ENCODE data around the gene SLC27A5. TPM values are rescaled to one million over a fixed set of nuclear protein-coding genes. Genes with fewer than 3 reads are reported as not detected.

Gene SLC27A5
- total RNA-seq, 3 donors from 2014 or later (not counting 1 experiment from before 2014, with no cell fraction given) = 4.6 to 7.0 (median 4.7) TPM

DNA sequence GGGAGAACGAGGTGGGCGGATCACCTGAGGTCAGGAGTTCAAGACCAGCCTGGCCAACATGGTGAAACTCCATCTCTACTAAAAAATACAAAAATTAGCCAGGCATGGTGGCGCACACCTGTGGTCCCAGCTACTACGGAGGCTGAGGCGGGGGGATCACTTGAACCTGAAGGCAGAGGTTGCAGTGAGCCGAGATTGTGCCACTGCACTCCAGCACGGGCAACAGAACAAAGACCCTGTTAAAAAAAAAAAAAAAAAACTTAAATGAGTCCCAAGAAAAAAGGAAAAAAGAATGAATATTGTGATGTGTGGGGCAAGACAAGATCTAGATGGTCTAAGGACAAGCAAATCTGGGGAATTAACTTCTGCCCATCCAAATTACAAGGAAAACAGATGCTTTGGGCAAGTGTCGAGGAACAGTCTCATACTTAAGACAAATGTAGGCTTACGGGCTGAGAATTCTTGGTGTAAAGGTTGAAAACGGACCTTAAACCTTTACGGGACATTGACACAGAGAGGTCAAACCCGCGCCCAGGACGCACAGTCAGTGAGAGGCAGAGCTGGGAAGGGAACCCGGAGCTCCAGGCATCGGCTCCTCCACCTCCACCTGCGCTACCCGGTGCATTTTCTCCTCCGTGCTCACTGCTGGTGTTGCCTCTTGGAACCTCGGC lies 45.6 kb downstream of the SLC27A5 start:
- 41% methylated on average over 20 of the region's 20 CpGs for WGBS (ENCODE audit: insufficient coverage)
- ATAC-seq (peak in 2 of 3 donors; percentile 2 to 3), DNase-seq (no peak)
- peak overlapping the region; percentile 89 for H3K4me3 Mint-ChIP-seq
- TF ChIP-seq, protein P1, sequence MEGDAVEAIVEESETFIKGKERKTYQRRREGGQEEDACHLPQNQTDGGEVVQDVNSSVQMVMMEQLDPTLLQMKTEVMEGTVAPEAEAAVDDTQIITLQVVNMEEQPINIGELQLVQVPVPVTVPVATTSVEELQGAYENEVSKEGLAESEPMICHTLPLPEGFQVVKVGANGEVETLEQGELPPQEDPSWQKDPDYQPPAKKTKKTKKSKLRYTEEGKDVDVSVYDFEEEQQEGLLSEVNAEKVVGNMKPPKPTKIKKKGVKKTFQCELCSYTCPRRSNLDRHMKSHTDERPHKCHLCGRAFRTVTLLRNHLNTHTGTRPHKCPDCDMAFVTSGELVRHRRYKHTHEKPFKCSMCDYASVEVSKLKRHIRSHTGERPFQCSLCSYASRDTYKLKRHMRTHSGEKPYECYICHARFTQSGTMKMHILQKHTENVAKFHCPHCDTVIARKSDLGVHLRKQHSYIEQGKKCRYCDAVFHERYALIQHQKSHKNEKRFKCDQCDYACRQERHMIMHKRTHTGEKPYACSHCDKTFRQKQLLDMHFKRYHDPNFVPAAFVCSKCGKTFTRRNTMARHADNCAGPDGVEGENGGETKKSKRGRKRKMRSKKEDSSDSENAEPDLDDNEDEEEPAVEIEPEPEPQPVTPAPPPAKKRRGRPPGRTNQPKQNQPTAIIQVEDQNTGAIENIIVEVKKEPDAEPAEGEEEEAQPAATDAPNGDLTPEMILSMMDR (IDR thresholded peaks at IDR 0.05) = no peak
- peaks cover 8% of the 10 kb centered on the region for H3K36me3 ChIP-seq (ENCODE audit: control insufficient read depth, insufficient read depth, low read length)
- H3K4me3 ChIP-seq (ENCODE audit: low read length) = peak overlapping the region; percentile 58
- no peaks in the 10 kb centered on the region for H3K9me3 ChIP-seq (ENCODE audit: control insufficient read depth, insufficient read depth, low read length)
- H3K27me3 ChIP-seq (ENCODE audit: control insufficient read depth, insufficient read depth, low read length) = no peaks in the 10 kb centered on the region
- intact Hi-C loops (cut with micrococcal nuclease) = loop anchor here (1.0 to 2.0 kb wide), 3 partner anchors 15 to 85 kb away; partner anchors contain the start of genes ZNF132, ZNF324B and ZNF837
- H3K36me3 Mint-ChIP-seq = no peaks in the 10 kb centered on the region
- H3K9me3 Mint-ChIP-seq = no peaks in the 10 kb centered on the region
- H3K4me1 Mint-ChIP-seq = peaks cover 16 to 21% of the 10 kb centered on the region in 2 donors
- H3K27ac ChIP-seq (ENCODE audit: low read length) = no peak overlapping the region
- no peaks in the 10 kb centered on the region for H3K27me3 Mint-ChIP-seq (ENCODE audit: low read depth in 2 of 2)
- H3K4me1 ChIP-seq (ENCODE audit: control insufficient read depth, insufficient read depth, low read length) = peaks cover 18% of the 10 kb centered on the region
- H3K27ac Mint-ChIP-seq = peak overlapping the region; percentile 84 to 92

DNA sequence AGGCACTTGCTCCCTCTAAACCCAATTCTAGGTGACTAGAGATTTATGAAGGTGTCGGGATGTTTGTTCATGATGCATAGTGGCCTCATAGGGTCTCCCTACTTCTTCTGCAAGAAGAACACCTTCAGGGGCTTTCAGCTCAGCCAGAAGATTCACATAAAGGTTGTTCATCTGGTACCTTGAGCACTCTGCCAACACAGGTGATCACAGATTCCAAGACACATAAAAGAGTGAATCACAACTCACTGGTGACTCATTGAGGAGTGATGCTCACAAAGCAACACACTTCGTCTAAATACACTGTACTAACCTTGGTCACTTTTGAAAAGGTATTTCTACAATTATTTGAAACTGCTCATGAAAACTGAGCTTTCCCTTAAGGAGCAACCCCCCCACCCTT lies 51.8 kb downstream of the SLC27A5 start:
- H3K27me3 ChIP-seq (ENCODE audit: control insufficient read depth, insufficient read depth, low read length) = no peaks in the 10 kb centered on the region
- no peak overlapping the region for H3K4me3 Mint-ChIP-seq
- H3K27ac ChIP-seq (ENCODE audit: low read length) = no peak overlapping the region
- TF ChIP-seq, protein P1 (IDR thresholded peaks at IDR 0.05) = no peak
- H3K27me3 Mint-ChIP-seq (ENCODE audit: low read depth in 2 of 2) = no peaks in the 10 kb centered on the region
- H3K36me3 Mint-ChIP-seq = no peaks in the 10 kb centered on the region
- H3K4me1 Mint-ChIP-seq = no peaks in the 10 kb centered on the region
- H3K4me3 ChIP-seq (ENCODE audit: low read length) = no peak overlapping the region
- peak overlapping the region in 1 of 2 donors; percentile 13 for H3K27ac Mint-ChIP-seq
- DNase-seq = no peak
- intact Hi-C loops (cut with micrococcal nuclease) = no loop called here
- no peak for ATAC-seq
- no peaks in the 10 kb centered on the region for H3K9me3 ChIP-seq (ENCODE audit: control insufficient read depth, insufficient read depth, low read length)
- H3K4me1 ChIP-seq (ENCODE audit: control insufficient read depth, insufficient read depth, low read length) = no peaks in the 10 kb centered on the region
- H3K36me3 ChIP-seq (ENCODE audit: control insufficient read depth, insufficient read depth, low read length) = peaks cover 2% of the 10 kb centered on the region
- H3K9me3 Mint-ChIP-seq = no peaks in the 10 kb centered on the region
- WGBS (ENCODE audit: insufficient coverage) = 77% methylated on average over 2 of the region's 2 CpGs

DNA sequence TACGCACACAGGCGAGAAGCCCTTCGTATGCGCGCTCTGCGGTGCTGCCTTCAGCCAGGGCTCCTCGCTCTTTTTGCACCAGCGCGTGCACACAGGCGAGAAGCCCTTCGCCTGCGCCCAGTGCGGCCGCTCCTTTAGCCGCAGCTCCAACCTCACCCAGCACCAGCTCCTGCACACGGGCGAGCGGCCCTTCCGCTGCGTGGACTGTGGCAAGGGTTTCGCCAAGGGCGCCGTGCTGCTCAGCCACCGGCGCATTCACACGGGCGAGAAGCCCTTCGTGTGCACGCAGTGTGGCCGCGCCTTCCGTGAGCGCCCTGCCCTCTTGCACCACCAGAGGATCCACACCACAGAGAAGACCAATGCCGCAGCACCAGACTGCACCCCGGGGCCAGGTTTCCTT lies 55.7 kb downstream of the SLC27A5 start:
- Histone ChIP-seq H3K27ac (ENCODE audit: low read length) (no peak overlapping the region), H3K27me3 (ENCODE audit: control insufficient read depth, insufficient read depth, low read length) (no peaks in the 10 kb centered on the region), H3K4me1 (ENCODE audit: control insufficient read depth, insufficient read depth, low read length) (peaks cover 12% of the 10 kb centered on the region), H3K36me3 (ENCODE audit: control insufficient read depth, insufficient read depth, low read length) (peaks cover 2% of the 10 kb centered on the region), H3K9me3 (ENCODE audit: control insufficient read depth, insufficient read depth, low read length) (no peaks in the 10 kb centered on the region), H3K4me3 (ENCODE audit: low read length) (no peak overlapping the region)
- intact Hi-C loops (cut with micrococcal nuclease) = no loop called here
- H3K27me3 Mint-ChIP-seq (ENCODE audit: low read depth in 2 of 2) = no peaks in the 10 kb centered on the region
- no peak for ATAC-seq
- H3K9me3 Mint-ChIP-seq = no peaks in the 10 kb centered on the region
- H3K4me1 Mint-ChIP-seq = peaks cover 11 to 20% of the 10 kb centered on the region in 2 donors
- H3K27ac Mint-ChIP-seq = no peak overlapping the region
- TF ChIP-seq, protein P1 (IDR thresholded peaks at IDR 0.05) = no peak
- H3K4me3 Mint-ChIP-seq = no peak overlapping the region
- DNase-seq = no peak
- no peaks in the 10 kb centered on the region for H3K36me3 Mint-ChIP-seq
- 97% methylated on average over 35 of the region's 35 CpGs for WGBS (ENCODE audit: insufficient coverage)

DNA sequence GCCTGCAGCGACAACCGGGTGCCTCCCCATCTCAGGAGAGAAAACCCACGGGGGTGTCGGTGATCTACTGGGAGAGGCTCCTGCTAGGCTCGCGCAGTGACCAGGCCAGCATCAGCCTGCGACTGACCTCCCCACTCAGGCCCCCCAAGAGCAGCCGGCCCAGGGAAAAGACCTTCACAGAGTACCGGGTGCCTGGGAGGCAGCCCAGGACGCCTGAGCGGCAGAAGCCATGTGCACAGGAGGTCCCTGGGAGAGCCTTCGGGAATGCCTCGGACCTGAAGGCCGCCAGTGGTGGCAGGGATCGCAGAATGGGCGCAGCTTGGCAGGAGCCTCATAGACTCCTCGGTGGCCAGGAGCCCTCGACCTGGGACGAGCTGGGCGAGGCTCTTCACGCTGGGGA lies 56.5 kb downstream of the SLC27A5 start:
- DNase-seq = no peak
- peaks cover 19 to 26% of the 10 kb centered on the region in 2 donors for H3K4me1 Mint-ChIP-seq

More for the DNA sequence above, 56.5 kb downstream of the SLC27A5 start:
- Histone ChIP-seq H3K9me3 (ENCODE audit: control insufficient read depth, insufficient read depth, low read length) (no peaks in the 10 kb centered on the region), H3K4me1 (ENCODE audit: control insufficient read depth, insufficient read depth, low read length) (peaks cover 15% of the 10 kb centered on the region), H3K36me3 (ENCODE audit: control insufficient read depth, insufficient read depth, low read length) (peaks cover 2% of the 10 kb centered on the region), H3K4me3 (ENCODE audit: low read length) (no peak overlapping the region), H3K27me3 (ENCODE audit: control insufficient read depth, insufficient read depth, low read length) (no peaks in the 10 kb centered on the region), H3K27ac (ENCODE audit: low read length) (no peak overlapping the region)
- no peak overlapping the region for H3K4me3 Mint-ChIP-seq
- TF ChIP-seq, protein P1 (IDR thresholded peaks at IDR 0.05) = no peak
- no peaks in the 10 kb centered on the region for H3K9me3 Mint-ChIP-seq
- intact Hi-C loops (cut with micrococcal nuclease) = no loop called here
- H3K27ac Mint-ChIP-seq = no peak overlapping the region
- no peak for ATAC-seq
- peaks cover 0 to under 1% of the 10 kb centered on the region in 2 donors for H3K27me3 Mint-ChIP-seq (ENCODE audit: low read depth in 2 of 2)
- no peaks in the 10 kb centered on the region for H3K36me3 Mint-ChIP-seq
- 96% methylated on average over 17 of the region's 21 CpGs for WGBS (ENCODE audit: insufficient coverage)

All from natural killer cell (primary cell).